GM12878 (cell line): ENCODE data around the gene ING3. TPM values are rescaled to one million over a fixed set of nuclear protein-coding genes. Genes with fewer than 3 reads are reported as not detected.

Experiments
- ATAC-seq: fragments of 200-7000 bp; cut with Tn5 transposase; 3 replicates; pipeline ENCODE4 v1.9.1; 2020; ENCODE audit warnings: mild to moderate bottlenecking, moderate library complexity
- BruUV-seq: library from RNA; stranded (reverse); fragments of 400-500 nt; replicated peaks from 2 replicates; lab custom pipeline; 2021; lab: Mats Ljungman, UMichigan
- CTCF ChIA-PET: fragments of 300-600 bp; sonication (Branson Sonifier 250); formaldehyde crosslinking; extraction: SDS; loops from one replicate; lab custom pipeline; 2021; ENCODE audit warnings: inconsistent platforms; lab: Yijun Ruan, JAX
- POLR2A ChIA-PET: fragments of 350-600 bp; formaldehyde crosslinking; extraction: SDS; loops from one replicate; lab custom pipeline; 2021; ENCODE audit warnings: inconsistent platforms; lab: Charles Lee
- RAD21 ChIA-PET: fragments of 300-600 bp; sonication (Branson Sonifier 250); formaldehyde crosslinking; loops from one replicate; lab custom pipeline; 2023; ENCODE audit warnings: antibody characterized with exemption; ENCODE audit not compliant: unreplicated experiment; lab: Charles Lee
- SMC1A ChIA-PET: fragments of 300-600 bp; sonication (Branson Sonifier 250); formaldehyde crosslinking; loops from one replicate; lab custom pipeline; 2023; ENCODE audit not compliant: unreplicated experiment, uncharacterized antibody; lab: Charles Lee
- DNase-seq: peaks from one replicate; pipeline ENCODE4 v3.0.0-alpha.2; 2011; ENCODE audit warnings: low read depth, low spot score
- FAIRE-seq: peaks from 3 replicates; lab custom pipeline; 2011; peaks lifted over from hg19 to GRCh38; lab: Jason Lieb, UNC
- H2AFZ ChIP-seq: 2 replicates; pipeline ENCODE4 v1.6.0; 2011; ENCODE audit warnings: low read depth, low read length, control low read depth; ENCODE audit not compliant: control insufficient read depth
- H3K27ac ChIP-seq: 2 replicates; pipeline ENCODE4 v1.5.1; 2011; ENCODE audit warnings: control low read depth; ENCODE audit not compliant: control insufficient read depth, insufficient read depth
- H3K27me3 ChIP-seq, 2 experiments: replicated peaks in 1 of 2; 2 replicates each; pipeline versions ENCODE4 v1.6.0 to v1.6.1; 2011; ENCODE audit warnings: low read length in 1 of 2; ENCODE audit not compliant: control insufficient read depth in 2 of 2, insufficient read depth in 2 of 2
- H3K36me3 ChIP-seq, 2 experiments: 2 replicates each; pipeline ENCODE4 v1.5.1; 2011; ENCODE audit warnings: low read length in 1 of 2; ENCODE audit not compliant: control insufficient read depth in 2 of 2, insufficient read depth in 2 of 2
- H3K4me1 ChIP-seq: 2 replicates; pipeline ENCODE4 v1.6.1; 2011; ENCODE audit warnings: mild to moderate bottlenecking, low read length, moderate library complexity, mixed read lengths; ENCODE audit not compliant: control insufficient read depth, insufficient read depth
- H3K4me2 ChIP-seq: 2 replicates; pipeline ENCODE4 v1.6.0; 2011; ENCODE audit warnings: control low read depth; ENCODE audit not compliant: control insufficient read depth, insufficient read depth
- H3K4me3 ChIP-seq: fragments of 200-600 bp; sonication (generic); 2 replicates; pipeline ENCODE4 v1.5.1; 2016
- H3K79me2 ChIP-seq: 2 replicates; pipeline ENCODE4 v1.6.0; 2011; ENCODE audit warnings: low read length; ENCODE audit not compliant: control insufficient read depth, insufficient read depth
- H3K9ac ChIP-seq: 2 replicates; pipeline ENCODE4 v1.8.0; 2011; ENCODE audit warnings: low read length, control low read depth, mixed read lengths; ENCODE audit not compliant: control insufficient read depth, insufficient read depth
- H3K9me3 ChIP-seq: replicated peaks from 3 replicates; pipeline ENCODE4 v1.5.1; 2011; ENCODE audit warnings: mild to moderate bottlenecking, low read length; ENCODE audit not compliant: control insufficient read depth, insufficient read depth
- H4K20me1 ChIP-seq: 2 replicates; pipeline ENCODE4 v1.6.0; 2011; ENCODE audit not compliant: control insufficient read depth, insufficient read depth
- EED ChIP-seq: sonication (generic); IDR thresholded peaks from 2 replicates; pipeline ENCODE4 v1.6.1; 2016; ENCODE audit warnings: antibody characterized with exemption, low read depth
- FOXK2 ChIP-seq: fragments of 450-650 bp; IDR thresholded peaks from 2 replicates; pipeline ENCODE4 v1.6.1; 2017; ENCODE audit warnings: mild to moderate bottlenecking, moderate library complexity
- MXI1 ChIP-seq: fragments of 150-350 bp; IDR thresholded peaks from 2 replicates; pipeline ENCODE4 v1.6.1; 2011; ENCODE audit warnings: low read depth, mild to moderate bottlenecking, inconsistent platforms, low read length, improper control_type of control experiment
- NFYB ChIP-seq: IDR thresholded peaks from 2 replicates; pipeline ENCODE4 v1.6.1; 2011; ENCODE audit warnings: low read depth, mild to moderate bottlenecking, low read length, improper control_type of control experiment, moderate library complexity; ENCODE audit not compliant: insufficient read depth
- SMAD5 ChIP-seq: IDR thresholded peaks from 2 replicates; pipeline ENCODE4 v1.6.1; 2016; ENCODE audit warnings: antibody characterized with exemption, low read depth
- SMC3 ChIP-seq: IDR thresholded peaks from 2 replicates; pipeline ENCODE4 v1.6.1; 2011; ENCODE audit warnings: low read length, improper control_type of control experiment, borderline replicate concordance
- SRF ChIP-seq, 2 experiments: IDR thresholded peaks; 2 replicates each; pipeline ENCODE4 v1.6.1; 2011; ENCODE audit warnings: low read depth in 2 of 2, low read length in 2 of 2, mild to moderate bottlenecking in 1 of 2, moderate library complexity in 1 of 2
- TARDBP ChIP-seq: IDR thresholded peaks from 2 replicates; pipeline ENCODE4 v1.6.1; 2016; ENCODE audit warnings: borderline replicate concordance
- ZNF24 ChIP-seq: fragments of 450-650 bp; IDR thresholded peaks from 2 replicates; pipeline ENCODE4 v1.6.1; 2017; ENCODE audit warnings: antibody characterized with exemption, mild to moderate bottlenecking
- ZNF274 ChIP-seq: IDR thresholded peaks from one replicate; pipeline ENCODE4 v1.8.0; 2011; ENCODE audit not compliant: insufficient read length, insufficient read depth
- WGBS: methylation state at CpG from one replicate; pipeline ENCODE4 v1.1.6; 2016; ENCODE audit warnings: low lambda C conversion rate; ENCODE audit not compliant: insufficient replicate concordance, insufficient coverage; ENCODE audit errors: missing lambda C conversion rate; 5-methylcytosine and 5-hydroxymethylcytosine counted together
- in situ Hi-C: fragments of 300-500 bp; cut with MboI; formaldehyde crosslinking; loops from 9 replicates; pipeline ENCODE4 v1.14.3; 2018; ENCODE audit warnings: mixed read lengths
- intact Hi-C: fragments of 100-400 bp; cut with micrococcal nuclease; formaldehyde crosslinking; loops from one replicate; pipeline ENCODE4 v1.14.2; 2022; ENCODE audit not compliant: unreplicated experiment
- polyA plus RNA-seq, 11 experiments: library from polyadenylated mRNA; depleted of rRNA in 4 of 11; unstranded in 6 of 11; stranded (reverse) in 5 of 11; fragments of >200 nt; fragmentation: Nextera tagmentation in 4 of 11; fragmentation: Illumina TruSeq in 1 of 11; extraction: Ambion mirVana in 4 of 11; extraction: Trizol in 1 of 11; gene quantifications; 1 replicate in 1 of 11; 2 replicates in 10 of 11; pipeline versions ENCODE4 v1.2.1 to v1.2.3, GENCODE V29; 2011 to 2016; ENCODE audit warnings: inconsistent platforms in 2 of 11, missing spikeins in 2 of 11, low read depth in 1 of 11
- total RNA-seq, 4 experiments: library from RNA; depleted of rRNA in 3 of 4; stranded (reverse); fragments of >200 nt in 3 of 4; fragmentation: Illumina TruSeq in 1 of 4; extraction: Trizol in 1 of 4; gene quantifications; 2 replicates each; pipeline versions ENCODE4 v1.2.1 to v1.2.3, GENCODE V29; 2013 to 2021
- TF ChIP-seq, protein P1 (sequence below): fragments of 450-650 bp; IDR thresholded peaks from 2 replicates; pipeline ENCODE4 v1.6.1; 2017; ENCODE audit warnings: mild to moderate bottlenecking, low read depth, inconsistent platforms; ENCODE audit not compliant: poor library complexity, severe bottlenecking
- TF ChIP-seq, protein P2 (sequence below): fragments of 450-650 bp; IDR thresholded peaks from 2 replicates; pipeline ENCODE4 v1.6.1; 2017; ENCODE audit warnings: mild to moderate bottlenecking, moderate library complexity
- TF ChIP-seq, protein P3 (sequence below): fragments of 450-650 bp; IDR thresholded peaks from 2 replicates; pipeline ENCODE4 v1.6.1; 2018; ENCODE audit warnings: mild to moderate bottlenecking, low read depth, moderate library complexity; ENCODE audit not compliant: partially characterized antibody
- TF ChIP-seq, protein P4 (sequence below): IDR thresholded peaks from 2 replicates; pipeline ENCODE4 v1.6.1; 2011; ENCODE audit warnings: mild to moderate bottlenecking, low read depth, low read length, moderate library complexity; ENCODE audit not compliant: insufficient replicate concordance

ING3 gene
- total and polyA plus RNA-seq, 10 of the 15 experiments (the other 5 are each of a cell fraction or from before 2014, with no cell fraction given) = 12.1 to 60.8 (median 28.8) TPM

DNA sequence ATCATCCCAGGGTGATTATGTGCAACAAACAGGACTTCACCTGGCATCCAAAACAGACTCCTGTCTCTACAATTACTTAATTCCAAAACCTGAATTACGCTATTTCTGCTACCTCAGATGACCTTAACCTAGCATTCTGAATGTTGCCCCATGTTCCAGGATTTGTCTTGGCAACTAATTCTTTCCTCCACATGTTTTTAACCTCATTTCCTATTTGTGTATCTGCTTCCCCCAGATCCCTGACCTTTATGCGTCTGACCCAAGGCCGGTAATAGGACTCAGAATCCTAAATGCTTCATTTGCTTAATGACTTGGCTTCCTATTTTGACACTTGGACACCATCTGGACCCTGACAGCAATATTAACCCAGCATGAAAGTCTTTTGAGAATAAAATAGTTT, 8.7 kb upstream of the ING3 start:
- BruUV-seq = no TSS peak
- CTCF ChIA-PET = interaction anchor here (0.8 to 5.2 kb wide), 21 partner anchors 9 to 212 kb away, joined by 3 to 78 read pairs (median 5); partner anchors contain the start of genes ING3 and TSPAN12
- Histone ChIP-seq H3K27ac (no peak overlapping the region), H3K27me3 (no peaks in the 10 kb centered on the region), H3K4me3 (no peak overlapping the region), H3K4me1 (no peaks in the 10 kb centered on the region), H3K9ac (no peak overlapping the region), H2AFZ (no peak overlapping the region), H3K9me3 (no peaks in the 10 kb centered on the region), H3K79me2 (no peaks in the 10 kb centered on the region), H3K4me2 (no peak overlapping the region), H3K36me3 (no peaks in the 10 kb centered on the region), H4K20me1 (no peaks in the 10 kb centered on the region)
- intact Hi-C loops (loop anchor here (1.0 kb wide), 2 partner anchors 136 to 150 kb away; no protein-coding TSS in a partner anchor), in situ Hi-C loops (no loop called here)
- POLR2A ChIA-PET = interaction anchor here (0.7 to 1.3 kb wide), 3 partner anchors 14 to 139 kb away, joined by 3 read pairs; no protein-coding TSS in a partner anchor
- no peak for DNase-seq
- RAD21 ChIA-PET = interaction anchor here (0.7 to 2.3 kb wide), 12 partner anchors 9 to 156 kb away, joined by 3 to 18 read pairs (median 4); partner anchors contain the start of gene ING3
- no peak; the same call in 2 of the 3 replicates for ATAC-seq
- TF ChIP-seq ZNF274 = no peak
- TF ChIP-seq, protein P1, sequence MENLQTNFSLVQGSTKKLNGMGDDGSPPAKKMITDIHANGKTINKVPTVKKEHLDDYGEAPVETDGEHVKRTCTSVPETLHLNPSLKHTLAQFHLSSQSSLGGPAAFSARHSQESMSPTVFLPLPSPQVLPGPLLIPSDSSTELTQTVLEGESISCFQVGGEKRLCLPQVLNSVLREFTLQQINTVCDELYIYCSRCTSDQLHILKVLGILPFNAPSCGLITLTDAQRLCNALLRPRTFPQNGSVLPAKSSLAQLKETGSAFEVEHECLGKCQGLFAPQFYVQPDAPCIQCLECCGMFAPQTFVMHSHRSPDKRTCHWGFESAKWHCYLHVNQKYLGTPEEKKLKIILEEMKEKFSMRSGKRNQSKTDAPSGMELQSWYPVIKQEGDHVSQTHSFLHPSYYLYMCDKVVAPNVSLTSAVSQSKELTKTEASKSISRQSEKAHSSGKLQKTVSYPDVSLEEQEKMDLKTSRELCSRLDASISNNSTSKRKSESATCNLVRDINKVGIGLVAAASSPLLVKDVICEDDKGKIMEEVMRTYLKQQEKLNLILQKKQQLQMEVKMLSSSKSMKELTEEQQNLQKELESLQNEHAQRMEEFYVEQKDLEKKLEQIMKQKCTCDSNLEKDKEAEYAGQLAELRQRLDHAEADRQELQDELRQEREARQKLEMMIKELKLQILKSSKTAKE = no peak
- no peak for TF ChIP-seq SMC3
- TF ChIP-seq, protein P2, sequence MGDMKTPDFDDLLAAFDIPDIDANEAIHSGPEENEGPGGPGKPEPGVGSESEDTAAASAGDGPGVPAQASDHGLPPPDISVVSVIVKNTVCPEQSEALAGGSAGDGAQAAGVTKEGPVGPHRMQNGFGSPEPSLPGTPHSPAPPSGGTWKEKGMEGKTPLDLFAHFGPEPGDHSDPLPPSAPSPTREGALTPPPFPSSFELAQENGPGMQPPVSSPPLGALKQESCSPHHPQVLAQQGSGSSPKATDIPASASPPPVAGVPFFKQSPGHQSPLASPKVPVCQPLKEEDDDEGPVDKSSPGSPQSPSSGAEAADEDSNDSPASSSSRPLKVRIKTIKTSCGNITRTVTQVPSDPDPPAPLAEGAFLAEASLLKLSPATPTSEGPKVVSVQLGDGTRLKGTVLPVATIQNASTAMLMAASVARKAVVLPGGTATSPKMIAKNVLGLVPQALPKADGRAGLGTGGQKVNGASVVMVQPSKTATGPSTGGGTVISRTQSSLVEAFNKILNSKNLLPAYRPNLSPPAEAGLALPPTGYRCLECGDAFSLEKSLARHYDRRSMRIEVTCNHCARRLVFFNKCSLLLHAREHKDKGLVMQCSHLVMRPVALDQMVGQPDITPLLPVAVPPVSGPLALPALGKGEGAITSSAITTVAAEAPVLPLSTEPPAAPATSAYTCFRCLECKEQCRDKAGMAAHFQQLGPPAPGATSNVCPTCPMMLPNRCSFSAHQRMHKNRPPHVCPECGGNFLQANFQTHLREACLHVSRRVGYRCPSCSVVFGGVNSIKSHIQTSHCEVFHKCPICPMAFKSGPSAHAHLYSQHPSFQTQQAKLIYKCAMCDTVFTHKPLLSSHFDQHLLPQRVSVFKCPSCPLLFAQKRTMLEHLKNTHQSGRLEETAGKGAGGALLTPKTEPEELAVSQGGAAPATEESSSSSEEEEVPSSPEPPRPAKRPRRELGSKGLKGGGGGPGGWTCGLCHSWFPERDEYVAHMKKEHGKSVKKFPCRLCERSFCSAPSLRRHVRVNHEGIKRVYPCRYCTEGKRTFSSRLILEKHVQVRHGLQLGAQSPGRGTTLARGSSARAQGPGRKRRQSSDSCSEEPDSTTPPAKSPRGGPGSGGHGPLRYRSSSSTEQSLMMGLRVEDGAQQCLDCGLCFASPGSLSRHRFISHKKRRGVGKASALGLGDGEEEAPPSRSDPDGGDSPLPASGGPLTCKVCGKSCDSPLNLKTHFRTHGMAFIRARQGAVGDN = no peak
- TF ChIP-seq SMAD5 = no peak
- no peak for TF ChIP-seq EED
- TF ChIP-seq, protein P3, sequence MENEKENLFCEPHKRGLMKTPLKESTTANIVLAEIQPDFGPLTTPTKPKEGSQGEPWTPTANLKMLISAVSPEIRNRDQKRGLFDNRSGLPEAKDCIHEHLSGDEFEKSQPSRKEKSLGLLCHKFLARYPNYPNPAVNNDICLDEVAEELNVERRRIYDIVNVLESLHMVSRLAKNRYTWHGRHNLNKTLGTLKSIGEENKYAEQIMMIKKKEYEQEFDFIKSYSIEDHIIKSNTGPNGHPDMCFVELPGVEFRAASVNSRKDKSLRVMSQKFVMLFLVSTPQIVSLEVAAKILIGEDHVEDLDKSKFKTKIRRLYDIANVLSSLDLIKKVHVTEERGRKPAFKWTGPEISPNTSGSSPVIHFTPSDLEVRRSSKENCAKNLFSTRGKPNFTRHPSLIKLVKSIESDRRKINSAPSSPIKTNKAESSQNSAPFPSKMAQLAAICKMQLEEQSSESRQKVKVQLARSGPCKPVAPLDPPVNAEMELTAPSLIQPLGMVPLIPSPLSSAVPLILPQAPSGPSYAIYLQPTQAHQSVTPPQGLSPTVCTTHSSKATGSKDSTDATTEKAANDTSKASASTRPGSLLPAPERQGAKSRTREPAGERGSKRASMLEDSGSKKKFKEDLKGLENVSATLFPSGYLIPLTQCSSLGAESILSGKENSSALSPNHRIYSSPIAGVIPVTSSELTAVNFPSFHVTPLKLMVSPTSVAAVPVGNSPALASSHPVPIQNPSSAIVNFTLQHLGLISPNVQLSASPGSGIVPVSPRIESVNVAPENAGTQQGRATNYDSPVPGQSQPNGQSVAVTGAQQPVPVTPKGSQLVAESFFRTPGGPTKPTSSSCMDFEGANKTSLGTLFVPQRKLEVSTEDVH = no peak
- no peak for TF ChIP-seq ZNF24
- TF ChIP-seq SRF (IDR thresholded peaks at IDR 0.05; ENCODE audit: low read depth in 2 of 2, low read length in 2 of 2) = no peak
- TF ChIP-seq, protein P4, sequence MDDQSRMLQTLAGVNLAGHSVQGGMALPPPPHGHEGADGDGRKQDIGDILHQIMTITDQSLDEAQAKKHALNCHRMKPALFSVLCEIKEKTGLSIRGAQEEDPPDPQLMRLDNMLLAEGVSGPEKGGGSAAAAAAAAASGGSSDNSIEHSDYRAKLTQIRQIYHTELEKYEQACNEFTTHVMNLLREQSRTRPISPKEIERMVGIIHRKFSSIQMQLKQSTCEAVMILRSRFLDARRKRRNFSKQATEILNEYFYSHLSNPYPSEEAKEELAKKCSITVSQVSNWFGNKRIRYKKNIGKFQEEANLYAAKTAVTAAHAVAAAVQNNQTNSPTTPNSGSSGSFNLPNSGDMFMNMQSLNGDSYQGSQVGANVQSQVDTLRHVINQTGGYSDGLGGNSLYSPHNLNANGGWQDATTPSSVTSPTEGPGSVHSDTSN = no peak
- no peak for TF ChIP-seq MXI1
- no peak for TF ChIP-seq NFYB
- no peak for TF ChIP-seq FOXK2
- no peak for TF ChIP-seq TARDBP
- no peak for FAIRE-seq
- 80% methylated on average over 3 of the region's 3 CpGs for WGBS
- SMC1A ChIA-PET = interaction anchor here (0.7 to 4.5 kb wide), 13 partner anchors 10 to 155 kb away, joined by 3 to 45 read pairs (median 4); no protein-coding TSS in a partner anchor
